Measurements from ENCODE around the gene SMCO2.

SMCO2 gene

DNA sequence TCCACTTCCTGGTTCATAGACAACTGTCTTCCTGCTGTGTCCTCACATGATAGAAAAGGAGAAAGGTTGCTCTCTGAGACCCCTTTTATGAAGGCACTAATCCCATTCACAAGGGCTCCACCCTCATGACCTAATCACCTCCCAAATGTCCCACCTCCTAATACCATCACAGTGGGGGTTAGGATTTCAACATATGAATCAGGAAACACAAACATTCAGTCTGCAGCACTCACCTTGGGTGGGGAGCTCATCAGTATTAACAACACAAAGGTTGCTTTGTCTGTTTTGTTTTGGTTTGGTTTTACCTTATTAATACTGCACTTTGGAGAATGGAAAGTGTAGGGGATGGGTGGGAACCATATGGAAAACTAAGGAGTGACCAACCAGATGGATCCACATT lies 10.5 kb upstream of the SMCO2 start:
- Mint-ChIP-seq H3K27me3 (peaks cover 3% of the 10 kb centered on the region), H3K4me1 (peaks cover 11% of the 10 kb centered on the region), H3K4me3 (no peak overlapping the region), H3K9me3 (no peaks in the 10 kb centered on the region), H3K27ac (no peak overlapping the region), H3K36me3 (no peaks in the 10 kb centered on the region)
- ATAC-seq (ENCODE audit: low read depth) (no peak), DNase-seq (ENCODE audit: low spot score in 2 of 2) (no peak)

DNA sequence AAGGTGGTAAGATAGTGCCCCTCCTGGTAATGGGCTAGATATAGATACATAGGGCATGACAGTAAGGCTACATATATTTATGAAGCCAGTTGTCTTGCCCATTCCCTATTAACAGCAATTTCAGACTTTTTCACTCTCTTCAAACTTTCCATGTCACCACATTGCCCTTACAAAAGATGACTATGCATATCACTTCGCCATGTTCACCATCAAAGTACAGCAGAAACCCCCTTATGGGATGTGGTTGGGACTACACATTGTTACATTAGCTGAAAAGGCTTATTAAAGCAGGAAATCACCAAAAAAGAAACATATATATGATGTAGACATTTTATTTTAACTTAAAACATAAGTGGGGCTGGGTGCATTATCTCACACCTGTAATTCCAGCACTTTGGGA lies 9.8 kb upstream of the SMCO2 start:
- DNase-seq (ENCODE audit: low spot score in 2 of 2) (no peak), ATAC-seq (ENCODE audit: low read depth) (no peak)
- H3K4me3 Mint-ChIP-seq = no peak overlapping the region
- H3K36me3 Mint-ChIP-seq = no peaks in the 10 kb centered on the region
- H3K27me3 Mint-ChIP-seq = peaks cover 3% of the 10 kb centered on the region
- no peak overlapping the region for H3K27ac Mint-ChIP-seq
- H3K4me1 Mint-ChIP-seq = peaks cover 11% of the 10 kb centered on the region
- no peaks in the 10 kb centered on the region for H3K9me3 Mint-ChIP-seq

DNA sequence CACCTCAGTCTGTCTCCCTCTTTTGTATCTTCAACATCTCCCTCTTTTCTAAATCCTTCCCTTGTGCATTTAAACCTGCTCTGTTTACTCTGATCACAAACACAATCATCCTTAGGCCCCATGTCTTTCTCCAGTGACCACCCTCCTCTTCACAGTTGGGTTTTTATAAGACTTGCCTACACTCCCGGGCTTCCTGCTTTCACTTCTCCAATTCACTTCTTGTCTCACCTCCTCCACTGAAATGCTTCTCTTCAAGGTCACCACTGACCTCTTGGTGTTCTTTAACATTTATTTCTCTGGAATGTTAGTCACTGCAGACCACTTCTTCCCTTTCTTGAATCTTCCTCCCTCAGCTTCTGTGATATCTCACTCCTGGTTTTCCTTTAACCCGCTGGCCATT lies 8.7 kb upstream of the SMCO2 start:
- Mint-ChIP-seq H3K4me1 (peaks cover 11% of the 10 kb centered on the region), H3K4me3 (no peak overlapping the region), H3K9me3 (no peaks in the 10 kb centered on the region), H3K27me3 (peaks cover 3% of the 10 kb centered on the region), H3K36me3 (no peaks in the 10 kb centered on the region), H3K27ac (no peak overlapping the region)
- DNase-seq (ENCODE audit: low spot score in 2 of 2) (no peak), ATAC-seq (ENCODE audit: low read depth) (peak; percentile 54)

DNA sequence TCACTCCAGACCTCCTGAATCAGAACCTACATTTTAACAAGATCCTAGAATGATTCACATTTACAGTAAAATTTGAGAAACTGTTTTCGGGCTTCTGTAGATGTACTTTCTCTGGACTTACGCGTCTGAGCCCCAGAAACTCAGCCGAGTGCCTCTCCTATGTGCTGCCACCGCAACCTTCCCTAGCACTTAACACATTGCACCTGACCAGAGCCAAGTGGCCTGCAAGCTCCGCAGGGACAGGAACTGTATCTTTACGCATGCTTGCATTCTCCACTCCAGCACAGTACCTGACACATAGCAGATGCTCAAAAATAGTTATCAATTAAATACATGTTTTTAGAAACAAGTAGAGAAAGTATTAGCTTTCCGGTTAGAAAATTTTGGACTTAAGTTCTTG lies 1.2 kb downstream of the SMCO2 start:
- peaks cover 8% of the 10 kb centered on the region for H3K9me3 Mint-ChIP-seq
- no peak overlapping the region for H3K27ac Mint-ChIP-seq
- DNase-seq (ENCODE audit: low spot score in 2 of 2) (no peak), ATAC-seq (ENCODE audit: low read depth) (no peak)
- no peak overlapping the region for H3K4me3 Mint-ChIP-seq
- peaks cover 2% of the 10 kb centered on the region for H3K27me3 Mint-ChIP-seq
- no peaks in the 10 kb centered on the region for H3K36me3 Mint-ChIP-seq
- no peaks in the 10 kb centered on the region for H3K4me1 Mint-ChIP-seq

DNA sequence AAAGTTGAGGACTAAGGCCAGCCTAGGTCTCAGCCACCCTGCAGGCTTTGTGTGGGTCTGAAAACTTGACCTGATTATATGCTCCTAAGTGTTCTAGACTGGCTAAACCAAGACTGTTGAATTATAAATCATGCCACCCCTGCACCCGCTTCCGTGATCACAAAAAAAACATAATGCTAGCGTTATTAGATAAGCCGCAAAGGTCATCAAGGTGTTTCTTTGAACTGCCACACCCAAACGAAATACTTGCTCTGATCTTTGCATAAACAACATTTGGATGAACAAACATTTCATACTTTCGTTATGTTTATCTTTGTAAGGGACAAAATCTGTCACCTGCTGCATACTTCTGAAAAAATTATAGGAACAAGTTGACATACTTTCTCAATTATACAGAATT lies 2.5 kb downstream of the SMCO2 start:
- Mint-ChIP-seq H3K4me3 (no peak overlapping the region), H3K9me3 (peaks cover 8% of the 10 kb centered on the region), H3K36me3 (no peaks in the 10 kb centered on the region), H3K27ac (no peak overlapping the region), H3K27me3 (peaks cover 2% of the 10 kb centered on the region), H3K4me1 (no peaks in the 10 kb centered on the region)
- ATAC-seq (ENCODE audit: low read depth) (no peak), DNase-seq (ENCODE audit: low spot score in 2 of 2) (no peak)

DNA sequence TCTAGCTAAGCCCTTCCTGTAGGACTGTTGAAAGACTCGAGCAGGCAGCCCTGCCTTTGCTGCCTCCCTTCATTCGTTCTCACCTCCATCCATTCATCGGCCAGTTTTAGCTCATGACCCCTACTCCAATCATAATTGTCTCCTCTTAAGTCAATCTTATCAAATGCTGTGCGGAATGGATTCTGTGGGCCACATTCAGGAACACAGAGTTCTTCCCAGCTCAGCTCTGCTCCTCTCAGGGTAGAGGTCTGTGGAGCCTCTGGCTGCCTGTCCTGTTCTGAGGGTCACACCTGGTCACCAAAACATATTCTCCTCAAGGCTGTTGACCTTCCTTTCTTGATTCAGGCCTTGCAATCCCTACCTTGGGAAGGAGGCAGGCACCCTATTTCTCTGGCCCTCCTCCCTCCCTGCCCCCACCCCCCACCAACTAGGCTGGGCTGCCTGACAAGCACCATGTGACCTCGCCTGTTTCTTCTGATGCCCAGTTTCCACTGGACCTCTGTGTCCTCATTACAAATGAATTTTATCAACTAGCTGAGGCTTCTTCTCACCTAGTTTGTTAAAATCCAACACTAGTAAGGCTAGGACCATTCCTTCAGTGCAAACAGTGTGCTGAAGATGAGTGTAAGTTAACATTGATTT lies 3.5 kb downstream of the SMCO2 start:
- ATAC-seq (ENCODE audit: low read depth) (no peak), DNase-seq (ENCODE audit: low spot score in 2 of 2) (no peak)
- H3K27me3 Mint-ChIP-seq = peaks cover 4% of the 10 kb centered on the region
- no peak overlapping the region for H3K27ac Mint-ChIP-seq
- peaks cover 8% of the 10 kb centered on the region for H3K9me3 Mint-ChIP-seq
- H3K4me1 Mint-ChIP-seq = no peaks in the 10 kb centered on the region
- no peaks in the 10 kb centered on the region for H3K36me3 Mint-ChIP-seq
- H3K4me3 Mint-ChIP-seq = no peak overlapping the region

DNA sequence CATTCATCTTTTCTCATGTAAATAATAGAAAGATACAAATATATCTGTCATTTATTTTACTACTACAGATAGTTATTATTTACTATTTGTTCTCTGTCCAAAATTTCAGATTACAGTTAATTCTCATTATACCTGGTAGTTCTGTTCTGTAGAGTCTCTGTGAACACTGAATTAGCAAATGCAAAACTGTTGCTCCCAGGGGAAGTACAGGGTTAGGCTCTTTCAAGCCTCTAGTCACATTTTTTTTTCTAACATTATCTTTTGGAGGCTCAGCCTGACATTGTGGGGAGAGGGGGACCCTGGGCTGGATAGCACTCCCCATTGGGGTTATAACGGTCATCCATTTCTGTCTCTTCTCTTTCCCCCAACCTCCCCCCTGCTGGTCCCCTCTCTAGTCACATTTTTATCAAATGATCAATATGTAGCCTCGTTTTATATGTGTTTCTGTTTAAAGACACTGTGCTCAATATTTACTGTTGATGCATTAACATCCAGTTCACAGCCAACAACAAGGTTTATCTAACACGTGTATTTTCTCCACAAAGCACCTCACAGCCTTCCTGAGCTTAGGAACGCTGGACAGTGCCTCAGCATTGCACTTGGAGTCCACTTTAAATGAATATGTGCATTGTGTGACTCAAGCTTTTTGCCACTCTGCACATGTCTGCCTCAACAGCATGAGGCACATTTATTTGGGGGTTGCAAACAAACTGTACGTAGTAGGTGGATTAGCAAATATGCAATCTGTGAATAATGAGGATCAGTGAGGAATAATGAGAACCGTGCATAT lies 4.7 kb downstream of the SMCO2 start:
- no peak for ATAC-seq (ENCODE audit: low read depth)
- Mint-ChIP-seq H3K36me3 (no peaks in the 10 kb centered on the region), H3K4me1 (no peaks in the 10 kb centered on the region), H3K27me3 (peaks cover 6% of the 10 kb centered on the region), H3K4me3 (no peak overlapping the region), H3K9me3 (peaks cover 6% of the 10 kb centered on the region), H3K27ac (no peak overlapping the region)
- DNase-seq (ENCODE audit: low spot score in 2 of 2) = no peak

- no peak for ATAC-seq (ENCODE audit: low read depth)
- Mint-ChIP-seq H3K9me3 (no peaks in the 10 kb centered on the region), H3K4me1 (no peaks in the 10 kb centered on the region), H3K36me3 (no peaks in the 10 kb centered on the region), H3K27ac (no peak overlapping the region), H3K27me3 (peaks cover 6% of the 10 kb centered on the region), H3K4me3 (no peak overlapping the region)
- DNase-seq (ENCODE audit: low spot score in 2 of 2) = no peak
Measured at GRCh38 chr12:27453421-27453820, 6.9 kb downstream of the SMCO2 start.

- DNase-seq (ENCODE audit: low spot score in 2 of 2) (no peak), ATAC-seq (ENCODE audit: low read depth) (no peak)
- H3K27ac Mint-ChIP-seq = no peak overlapping the region
- H3K36me3 Mint-ChIP-seq = no peaks in the 10 kb centered on the region
- peaks cover 3% of the 10 kb centered on the region for H3K4me1 Mint-ChIP-seq
- H3K4me3 Mint-ChIP-seq = no peak overlapping the region
- H3K9me3 Mint-ChIP-seq = no peaks in the 10 kb centered on the region
- H3K27me3 Mint-ChIP-seq = peaks cover 7% of the 10 kb centered on the region
Measured at GRCh38 chr12:27455589-27455988, 9.1 kb downstream of the SMCO2 start.

- Mint-ChIP-seq H3K9me3 (no peaks in the 10 kb centered on the region), H3K4me3 (no peak overlapping the region), H3K27me3 (peaks cover 8% of the 10 kb centered on the region), H3K27ac (no peak overlapping the region), H3K4me1 (peaks cover 3% of the 10 kb centered on the region), H3K36me3 (no peaks in the 10 kb centered on the region)
- no peak for ATAC-seq (ENCODE audit: low read depth)
- no peak for DNase-seq (ENCODE audit: low spot score in 2 of 2)
Measured at GRCh38 chr12:27456618-27457017, 10.1 kb downstream of the SMCO2 start.

DNA sequence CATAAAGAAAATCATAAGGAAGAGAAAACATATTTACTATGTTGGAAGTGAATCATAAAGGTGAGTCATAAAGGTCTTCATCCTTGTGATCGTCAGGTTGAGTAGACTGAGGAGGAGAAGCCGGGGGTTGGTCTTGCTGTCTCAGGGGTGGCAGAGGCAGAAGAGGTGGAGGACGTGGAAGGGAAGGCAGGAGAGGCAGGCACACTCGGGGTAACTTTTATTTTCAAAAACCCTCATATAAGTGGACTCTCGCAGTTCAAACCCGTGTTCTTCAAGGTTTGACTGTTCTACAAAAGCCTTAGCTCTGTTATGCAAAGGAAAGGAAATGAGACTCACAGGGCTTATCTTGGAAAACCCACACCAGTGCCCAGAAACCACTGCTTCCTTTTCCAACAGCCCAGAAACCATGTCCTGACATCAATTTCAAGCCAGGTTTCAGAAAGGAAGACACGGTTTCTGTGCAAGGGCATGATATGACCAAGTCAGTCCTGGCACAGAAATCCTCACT lies 14.0 kb downstream of the SMCO2 start:
- H3K4me3 Mint-ChIP-seq = no peak overlapping the region
- H3K36me3 Mint-ChIP-seq = no peaks in the 10 kb centered on the region
- no peak overlapping the region for H3K27ac Mint-ChIP-seq
- no peak for DNase-seq (ENCODE audit: low spot score in 2 of 2)
- H3K27me3 Mint-ChIP-seq = peaks cover 9% of the 10 kb centered on the region
- peaks cover 3% of the 10 kb centered on the region for H3K4me1 Mint-ChIP-seq
- H3K9me3 Mint-ChIP-seq = no peaks in the 10 kb centered on the region
- no peak for ATAC-seq (ENCODE audit: low read depth)

DNA sequence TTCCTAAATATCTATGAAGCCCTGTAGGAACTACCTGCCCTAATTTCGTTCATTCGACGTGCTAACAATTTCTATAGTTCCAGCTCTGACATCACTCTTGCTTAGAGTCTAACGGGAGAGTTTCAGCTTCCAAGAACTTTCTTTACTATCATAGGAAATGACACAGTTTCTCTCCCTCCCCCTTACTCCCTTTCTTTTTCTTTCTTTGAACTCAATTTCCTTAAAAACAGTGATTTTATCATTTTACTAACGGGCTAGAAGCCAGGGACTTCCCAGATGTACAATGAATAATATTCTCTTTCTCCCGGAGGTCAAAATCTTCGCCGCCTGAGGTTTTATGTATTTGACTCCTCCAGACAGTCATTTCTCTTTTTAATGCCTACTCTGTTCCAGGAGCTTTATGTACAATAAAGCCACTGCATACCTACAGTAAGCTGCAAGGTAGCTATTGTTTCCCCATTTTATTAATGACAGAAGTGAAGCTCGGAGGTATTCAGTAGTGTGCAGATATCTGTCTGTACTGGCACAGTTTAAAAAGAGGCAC lies 15.7 kb downstream of the SMCO2 start:
- Mint-ChIP-seq H3K27ac (no peak overlapping the region), H3K27me3 (peaks cover 11% of the 10 kb centered on the region), H3K4me1 (peaks cover 3% of the 10 kb centered on the region), H3K4me3 (no peak overlapping the region), H3K9me3 (no peaks in the 10 kb centered on the region), H3K36me3 (no peaks in the 10 kb centered on the region)
- DNase-seq (ENCODE audit: low spot score in 2 of 2) (no peak), ATAC-seq (ENCODE audit: low read depth) (no peak)

- Mint-ChIP-seq H3K4me1 (peaks cover 3% of the 10 kb centered on the region), H3K36me3 (no peaks in the 10 kb centered on the region), H3K27ac (no peak overlapping the region), H3K4me3 (no peak overlapping the region), H3K9me3 (no peaks in the 10 kb centered on the region), H3K27me3 (peaks cover 11% of the 10 kb centered on the region)
- ATAC-seq (ENCODE audit: low read depth) (no peak), DNase-seq (ENCODE audit: low spot score in 2 of 2) (no peak)
Measured at GRCh38 chr12:27462851-27463250, 16.3 kb downstream of the SMCO2 start.

DNA sequence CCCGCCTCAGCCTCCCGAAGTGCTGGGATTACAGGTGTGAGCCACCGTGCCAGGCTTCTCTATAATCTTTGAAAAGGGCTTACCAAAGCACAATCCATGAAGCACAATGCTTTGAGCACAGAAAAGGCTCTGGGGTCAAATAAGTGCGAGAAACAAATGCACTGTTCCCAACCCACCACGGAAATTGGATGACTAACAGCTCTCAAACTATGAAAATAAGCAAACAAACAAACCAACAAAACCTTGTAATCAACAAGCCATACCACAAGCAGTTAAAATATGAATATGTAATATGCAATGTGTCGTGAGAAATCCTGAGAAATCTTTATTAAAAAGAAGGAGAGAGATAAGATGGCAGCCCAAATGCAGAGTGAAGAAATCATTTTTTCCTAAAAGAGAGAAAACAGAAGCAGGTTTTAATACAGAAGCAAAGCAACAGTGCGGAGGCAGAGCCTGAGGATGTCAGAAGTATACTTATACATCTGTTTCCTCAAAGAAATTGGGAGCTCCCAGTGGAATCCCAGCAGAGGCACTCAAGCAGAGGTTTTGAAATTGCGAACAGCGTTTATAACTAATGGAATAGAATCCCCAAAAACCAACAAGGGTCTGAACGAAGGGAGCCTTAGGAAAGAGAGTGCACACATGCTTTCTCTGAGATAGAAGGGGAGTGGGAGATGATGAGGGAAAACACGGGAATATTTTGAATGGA lies 17.1 kb downstream of the SMCO2 start:
- Mint-ChIP-seq H3K4me3 (no peak overlapping the region), H3K27ac (no peak overlapping the region)

More for the DNA sequence above, 17.1 kb downstream of the SMCO2 start:
- H3K27me3 Mint-ChIP-seq = peaks cover 11% of the 10 kb centered on the region
- no peak for DNase-seq (ENCODE audit: low spot score in 2 of 2)
- H3K36me3 Mint-ChIP-seq = no peaks in the 10 kb centered on the region
- H3K4me1 Mint-ChIP-seq = peaks cover 3% of the 10 kb centered on the region
- ATAC-seq (ENCODE audit: low read depth) = no peak
- no peaks in the 10 kb centered on the region for H3K9me3 Mint-ChIP-seq
